ENCODE data around the gene ANOS1. TPM values are rescaled to one million over a fixed set of nuclear protein-coding genes. Genes with fewer than 3 reads are reported as not detected.

ANOS1 gene
- total RNA-seq, 2 donors from 2014 or later: 23.6 to 31.9 TPM

GRCh38 chrX:8729811-8730210 lies 2.1 kb downstream of the ANOS1 start:
- Histone ChIP-seq H3K9me3 (no peaks in the 10 kb centered on the region), H3K4me1 (replicated peaks) (no peaks in the 10 kb centered on the region), H3K4me3 (peak overlapping the region in 1 of 2 donors; percentile 37), H3K27ac (no peak overlapping the region), H3K27me3 (replicated peaks; ENCODE audit: insufficient read depth) (no peaks in the 10 kb centered on the region), H3K36me3 (no peaks in the 10 kb centered on the region)
- no peak for TF ChIP-seq POLR2A (IDR thresholded peaks at IDR 0.05)
- no peak for TF ChIP-seq CTCF (IDR thresholded peaks at IDR 0.05)
- TF ChIP-seq POLR2AphosphoS5 (IDR thresholded peaks at IDR 0.05): no peak
- WGBS: 3% methylated on average over 2 of the region's 2 CpGs
- DNase-seq (ENCODE audit: low spot score): no peak
- intact Hi-C loops (cut with DNase I): loop anchor here (10.0 kb wide), 1 partner anchor 545 kb away; no protein-coding TSS in a partner anchor

- H3K27me3 ChIP-seq (replicated peaks; ENCODE audit: insufficient read depth): no peaks in the 10 kb centered on the region
- no peaks in the 10 kb centered on the region for H3K36me3 ChIP-seq
- intact Hi-C loops (cut with DNase I): no loop called here
- no peak for TF ChIP-seq CTCF (IDR thresholded peaks at IDR 0.05)
- TF ChIP-seq POLR2AphosphoS5 (IDR thresholded peaks at IDR 0.05): no peak
- no peak for TF ChIP-seq POLR2A (IDR thresholded peaks at IDR 0.05)
- H3K4me1 ChIP-seq (replicated peaks): no peaks in the 10 kb centered on the region
- H3K9me3 ChIP-seq: no peaks in the 10 kb centered on the region
- WGBS: 70% methylated on average over 8 of the region's 11 CpGs
- H3K4me3 ChIP-seq: no peak overlapping the region
- H3K27ac ChIP-seq: no peak overlapping the region
- DNase-seq (ENCODE audit: low spot score): no peak
Observed at GRCh38 chrX:8728932-8729535, 2.9 kb downstream of the ANOS1 start.

DNA sequence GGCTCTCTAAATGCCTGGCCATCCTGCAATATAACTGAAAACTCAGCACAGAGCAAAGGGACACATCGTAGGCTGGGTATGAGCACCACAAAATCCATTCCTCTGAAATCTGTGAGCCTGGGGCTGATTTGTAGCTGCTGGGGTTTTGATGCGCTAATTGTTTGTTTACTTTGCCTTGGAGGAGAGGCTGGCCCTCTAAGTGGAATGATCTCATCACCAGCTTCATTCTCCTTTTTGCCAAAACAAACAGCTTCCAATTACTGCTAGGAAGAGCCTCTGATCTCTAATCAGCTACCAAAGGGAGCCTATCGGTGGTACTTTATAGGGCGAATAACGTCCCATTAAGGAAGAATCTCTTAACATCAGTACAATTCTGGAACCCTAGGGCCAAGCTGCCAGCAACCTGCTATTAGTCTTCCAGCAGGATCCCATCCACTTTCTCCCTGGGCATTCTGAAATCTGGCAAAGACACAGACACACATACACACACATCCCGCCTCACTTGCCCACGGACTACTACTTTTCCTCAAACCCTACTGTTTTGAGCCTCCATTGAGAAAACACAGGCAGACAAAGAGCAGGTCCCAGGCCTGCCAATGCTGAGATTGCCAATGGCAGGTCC lies 5.8 kb downstream of the ANOS1 start:
- DNase-seq (ENCODE audit: low spot score): no peak
- no peak overlapping the region for H3K27ac ChIP-seq
- H3K9me3 ChIP-seq: no peaks in the 10 kb centered on the region
- no peaks in the 10 kb centered on the region for H3K4me1 ChIP-seq (replicated peaks)
- 27% methylated on average over 7 of the region's 7 CpGs for WGBS
- no peaks in the 10 kb centered on the region for H3K27me3 ChIP-seq (replicated peaks; ENCODE audit: insufficient read depth)
- H3K4me3 ChIP-seq: no peak overlapping the region
- TF ChIP-seq POLR2AphosphoS5 (IDR thresholded peaks at IDR 0.05): no peak
- TF ChIP-seq POLR2A (IDR thresholded peaks at IDR 0.05): no peak
- TF ChIP-seq CTCF (IDR thresholded peaks at IDR 0.05): no peak
- intact Hi-C loops (cut with DNase I): no loop called here
- no peaks in the 10 kb centered on the region for H3K36me3 ChIP-seq

- Histone ChIP-seq H3K27ac (no peak overlapping the region), H3K36me3 (no peaks in the 10 kb centered on the region), H3K27me3 (replicated peaks; ENCODE audit: insufficient read depth) (no peaks in the 10 kb centered on the region), H3K4me1 (replicated peaks) (no peaks in the 10 kb centered on the region), H3K4me3 (no peak overlapping the region), H3K9me3 (no peaks in the 10 kb centered on the region)
- intact Hi-C loops (cut with DNase I): no loop called here
- DNase-seq (ENCODE audit: low spot score): no peak
- WGBS: 82% methylated on average over 6 of the region's 7 CpGs
- TF ChIP-seq POLR2AphosphoS5 (IDR thresholded peaks at IDR 0.05): no peak
- no peak for TF ChIP-seq POLR2A (IDR thresholded peaks at IDR 0.05)
- TF ChIP-seq CTCF (IDR thresholded peaks at IDR 0.05): no peak
Observed at GRCh38 chrX:8724300-8724699, 7.6 kb downstream of the ANOS1 start.

DNA sequence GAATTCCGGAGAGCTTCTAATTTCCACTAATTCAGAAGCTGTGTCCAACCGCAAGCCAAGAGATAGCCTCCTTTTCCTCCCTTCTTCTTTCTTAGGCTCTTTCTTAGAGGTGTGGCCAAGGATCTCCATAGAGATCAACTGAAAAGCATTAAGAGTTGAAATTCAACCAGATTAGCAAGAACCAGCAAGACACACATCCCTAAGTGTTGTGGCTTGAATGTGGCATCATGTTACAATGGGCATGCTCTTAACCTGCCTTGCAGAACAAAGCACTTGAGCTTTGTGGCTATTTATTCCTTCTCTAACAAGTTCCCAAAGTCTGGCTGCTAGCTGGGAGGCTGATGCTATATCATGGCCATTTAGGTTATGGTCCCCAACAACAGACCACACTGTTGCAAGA lies 10.4 kb downstream of the ANOS1 start:
- Histone ChIP-seq H3K9me3 (no peaks in the 10 kb centered on the region), H3K4me3 (no peak overlapping the region), H3K27ac (no peak overlapping the region), H3K36me3 (no peaks in the 10 kb centered on the region), H3K4me1 (replicated peaks) (no peaks in the 10 kb centered on the region), H3K27me3 (replicated peaks; ENCODE audit: insufficient read depth) (no peaks in the 10 kb centered on the region)
- no peak for TF ChIP-seq POLR2A (IDR thresholded peaks at IDR 0.05)
- TF ChIP-seq POLR2AphosphoS5 (IDR thresholded peaks at IDR 0.05): no peak
- TF ChIP-seq CTCF (IDR thresholded peaks at IDR 0.05): no peak
- 40% methylated on average over 2 of the region's 2 CpGs for WGBS
- no peak for DNase-seq (ENCODE audit: low spot score)
- intact Hi-C loops (cut with DNase I): no loop called here
